Suppressor macrophage treated with lipopolysaccharide for 4 hours (primary cell): ENCODE data around the gene FBLN2.

ENCODE experiments used
- DNase-seq: peaks from one replicate; pipeline ENCODE4 v3.0.0-alpha.2; 2020

FBLN2 gene

DNA sequence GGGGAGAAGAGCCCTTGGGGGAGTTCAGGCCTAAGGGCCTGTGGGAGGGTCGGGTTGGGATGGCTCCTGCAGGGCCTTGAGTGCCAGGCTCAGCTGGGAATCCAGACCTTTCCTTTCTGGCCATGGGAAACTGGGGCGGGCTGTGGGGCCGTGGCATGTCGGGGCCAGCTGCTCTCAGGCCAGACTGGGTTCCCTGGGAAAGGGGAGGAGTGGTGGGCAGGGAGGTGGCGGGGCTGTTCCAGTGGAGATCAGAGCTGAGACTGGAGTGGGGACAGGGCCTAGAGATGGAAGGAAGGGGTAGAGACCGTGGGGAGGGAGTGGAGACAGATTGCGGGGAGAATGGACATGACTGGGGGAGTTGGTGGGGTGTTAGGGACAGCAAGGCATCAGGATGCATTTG is 20.3 kb downstream of the FBLN2 start:
- DNase-seq = no peak

DNA sequence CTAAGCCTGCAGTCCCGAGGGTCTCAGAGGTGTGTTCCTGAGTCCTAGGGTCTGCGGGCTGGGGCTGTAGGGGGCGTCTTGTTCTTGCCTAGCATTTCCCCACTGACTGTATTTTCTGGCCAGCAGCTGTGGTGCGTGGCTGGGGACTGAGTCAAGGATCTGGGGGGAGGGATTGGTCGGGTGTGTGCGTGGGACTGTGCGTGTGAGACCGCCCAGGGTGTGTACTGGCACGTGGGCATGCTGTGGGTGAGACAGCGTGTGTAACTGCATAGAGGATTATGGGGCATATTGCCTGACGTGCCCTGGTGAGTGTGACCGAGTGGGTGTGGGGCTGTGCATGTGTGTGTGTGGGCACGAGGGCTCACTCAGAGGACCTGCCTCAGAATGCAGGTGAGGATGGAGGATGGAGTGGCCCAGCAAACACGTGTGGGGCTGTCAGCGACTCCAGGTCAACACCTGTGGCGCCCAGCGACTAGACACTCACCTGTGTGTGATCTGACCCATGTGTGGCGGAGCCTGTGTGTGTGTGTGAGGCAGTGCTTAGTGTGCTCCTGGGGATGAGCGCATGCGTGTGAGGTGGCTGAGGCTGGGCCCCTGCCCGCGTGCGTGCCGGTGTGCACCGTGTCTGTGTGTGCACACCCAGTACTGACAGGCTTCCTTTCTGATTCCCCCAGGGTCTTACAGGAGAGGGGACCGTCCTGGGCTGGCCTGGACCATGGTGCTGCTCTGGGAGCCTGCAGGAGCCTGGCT is 20.9 kb downstream of the FBLN2 start:
- no peak for DNase-seq

DNA sequence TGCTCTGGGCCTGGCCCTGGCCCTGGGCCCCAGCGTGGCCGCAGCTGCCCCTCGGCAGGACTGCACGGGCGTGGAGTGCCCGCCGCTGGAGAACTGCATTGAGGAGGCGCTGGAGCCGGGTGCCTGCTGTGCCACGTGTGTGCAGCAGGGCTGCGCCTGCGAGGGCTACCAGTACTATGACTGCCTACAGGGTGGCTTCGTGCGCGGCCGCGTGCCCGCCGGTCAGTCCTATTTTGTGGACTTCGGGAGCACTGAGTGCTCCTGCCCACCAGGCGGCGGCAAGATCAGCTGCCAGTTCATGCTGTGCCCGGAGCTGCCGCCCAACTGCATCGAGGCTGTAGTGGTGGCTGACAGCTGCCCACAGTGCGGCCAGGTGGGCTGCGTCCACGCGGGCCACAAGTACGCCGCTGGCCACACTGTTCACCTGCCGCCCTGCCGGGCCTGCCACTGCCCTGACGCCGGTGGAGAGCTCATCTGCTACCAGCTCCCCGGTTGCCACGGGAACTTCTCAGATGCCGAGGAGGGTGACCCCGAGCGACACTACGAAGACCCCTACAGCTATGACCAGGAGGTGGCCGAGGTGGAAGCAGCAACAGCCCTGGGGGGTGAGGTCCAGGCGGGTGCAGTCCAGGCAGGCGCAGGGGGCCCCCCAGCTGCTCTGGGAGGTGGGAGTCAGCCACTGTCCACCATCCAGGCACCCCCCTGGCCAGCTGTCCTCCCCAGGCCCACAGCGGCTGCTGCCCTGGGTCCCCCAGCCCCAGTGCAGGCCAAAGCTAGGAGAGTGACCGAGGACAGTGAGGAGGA is 21.7 kb downstream of the FBLN2 start:
- DNase-seq = no peak

DNA sequence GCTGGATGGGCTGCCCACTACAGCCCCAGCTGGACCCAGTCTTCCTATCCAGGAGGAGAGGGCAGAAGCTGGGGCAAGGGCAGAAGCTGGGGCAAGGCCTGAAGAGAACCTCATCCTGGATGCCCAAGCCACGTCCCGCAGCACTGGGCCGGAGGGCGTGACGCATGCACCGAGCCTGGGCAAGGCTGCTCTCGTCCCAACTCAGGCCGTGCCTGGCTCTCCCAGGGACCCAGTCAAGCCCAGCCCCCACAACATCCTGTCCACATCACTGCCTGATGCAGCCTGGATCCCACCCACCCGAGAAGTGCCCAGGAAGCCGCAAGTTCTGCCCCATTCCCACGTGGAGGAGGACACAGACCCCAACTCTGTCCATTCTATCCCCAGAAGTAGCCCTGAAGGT is 22.3 kb downstream of the FBLN2 start:
- DNase-seq = no peak

DNA sequence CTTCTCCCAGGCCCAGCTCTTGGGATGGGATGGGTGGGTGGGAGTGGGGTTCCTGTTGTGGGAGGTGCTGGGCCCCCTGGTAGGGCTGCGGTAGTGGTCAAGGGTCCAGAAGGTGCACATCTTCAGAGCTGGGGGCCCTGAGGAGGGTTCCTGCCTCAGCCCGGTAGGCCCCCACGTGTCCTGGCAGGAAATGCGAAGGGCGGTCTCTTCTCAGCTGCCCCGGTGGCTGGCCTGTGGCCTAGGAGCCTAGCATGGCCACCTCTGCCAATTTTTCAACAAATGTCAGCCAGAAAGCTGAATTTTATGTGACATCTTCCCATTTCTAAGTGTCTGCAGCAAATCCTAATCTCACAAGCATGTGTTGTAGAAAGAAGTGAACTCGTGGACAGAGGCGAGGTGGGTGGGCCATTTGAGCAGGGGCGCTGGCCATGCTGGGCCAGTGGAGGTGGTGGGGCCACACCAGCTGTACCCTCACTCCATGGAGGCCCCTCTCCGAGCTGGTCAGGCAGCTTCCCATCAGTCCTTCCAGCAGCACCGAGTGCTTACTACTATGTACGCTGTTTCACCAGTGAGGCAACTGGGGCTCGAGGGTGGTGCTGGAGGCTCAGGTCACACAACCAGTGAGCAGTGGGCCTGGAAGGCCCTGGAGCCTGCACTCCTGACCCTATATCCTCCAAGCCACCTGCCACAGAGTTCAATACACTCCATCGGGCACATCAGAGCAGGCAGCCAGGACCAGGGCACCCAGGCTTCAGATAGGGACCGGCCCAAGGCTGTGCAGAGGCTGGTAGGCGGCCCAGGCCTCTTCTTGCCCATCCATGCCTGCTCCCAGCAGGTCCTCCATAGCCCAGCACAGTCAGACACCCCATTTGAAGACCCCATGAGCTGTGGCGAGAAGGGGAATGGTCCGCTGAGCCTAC is 23.2 kb downstream of the FBLN2 start:
- no peak for DNase-seq

DNA sequence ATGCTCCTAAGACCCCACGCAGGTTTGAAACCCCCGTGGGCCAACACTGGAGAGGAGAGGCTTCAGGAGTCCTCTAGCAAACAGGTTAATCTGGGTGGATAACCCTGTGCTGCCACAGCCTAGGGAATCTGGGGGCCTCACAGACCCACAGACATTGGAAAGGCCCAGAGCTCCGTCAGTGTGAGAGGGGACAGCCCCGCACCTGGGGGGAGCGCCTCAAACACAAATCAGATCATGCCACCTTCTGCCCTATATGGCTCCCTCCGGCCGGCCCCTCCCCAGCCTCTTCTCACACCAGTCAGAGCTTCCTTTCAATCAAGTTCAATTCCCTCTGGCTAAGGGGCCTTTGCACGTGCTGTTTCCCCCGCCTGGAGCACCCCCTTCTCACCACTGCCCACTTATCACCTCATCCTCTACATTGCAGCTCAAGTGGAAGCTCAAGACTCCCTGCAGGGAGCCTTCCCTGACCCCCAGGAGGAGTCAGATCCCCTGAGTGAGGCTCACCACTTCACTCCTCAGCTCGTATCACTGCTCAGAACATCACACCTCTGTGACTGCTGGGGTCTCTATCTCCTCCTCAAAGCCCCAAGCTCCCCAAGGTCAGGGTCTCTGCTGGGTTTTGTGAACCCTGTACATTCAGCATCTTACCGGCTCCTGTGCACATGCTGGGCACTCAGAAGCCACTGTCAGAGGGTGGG is 24.1 kb downstream of the FBLN2 start:
- DNase-seq = no peak

DNA sequence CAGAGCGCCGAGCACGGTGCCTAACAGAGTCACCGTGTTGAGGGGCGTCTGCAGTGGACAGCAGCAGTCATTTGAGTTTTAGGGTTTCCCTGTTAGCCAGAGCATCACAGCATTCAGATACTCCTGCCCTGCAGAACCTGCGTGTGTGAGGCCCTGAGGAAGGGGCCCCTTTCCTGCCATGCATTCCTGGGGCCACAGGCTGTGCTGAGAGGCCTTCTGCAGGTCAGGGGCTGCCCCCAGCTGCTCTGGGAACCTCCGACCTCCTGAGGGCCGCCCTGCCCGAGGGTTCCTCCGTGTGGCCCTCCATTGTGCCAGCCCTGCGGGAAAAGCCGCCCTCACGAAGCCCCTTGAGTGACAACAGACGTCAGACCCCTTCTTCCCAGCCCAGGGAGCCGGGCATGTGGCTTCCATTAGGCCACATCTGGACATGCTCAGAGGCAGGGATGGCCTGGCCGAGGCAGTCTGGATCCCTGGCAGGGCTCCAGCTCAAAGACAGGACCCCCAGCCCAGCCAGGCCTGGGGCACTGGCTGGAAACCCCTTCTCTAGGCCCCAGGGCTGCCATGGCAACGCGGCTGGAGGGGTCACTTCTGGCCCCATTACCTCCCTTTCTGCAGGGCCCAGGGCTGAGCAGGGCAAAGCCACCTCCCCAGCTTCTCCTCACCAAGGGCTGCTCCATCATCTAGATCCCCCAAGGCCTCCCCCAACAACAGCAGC is 25.3 kb downstream of the FBLN2 start:
- no peak for DNase-seq

DNA sequence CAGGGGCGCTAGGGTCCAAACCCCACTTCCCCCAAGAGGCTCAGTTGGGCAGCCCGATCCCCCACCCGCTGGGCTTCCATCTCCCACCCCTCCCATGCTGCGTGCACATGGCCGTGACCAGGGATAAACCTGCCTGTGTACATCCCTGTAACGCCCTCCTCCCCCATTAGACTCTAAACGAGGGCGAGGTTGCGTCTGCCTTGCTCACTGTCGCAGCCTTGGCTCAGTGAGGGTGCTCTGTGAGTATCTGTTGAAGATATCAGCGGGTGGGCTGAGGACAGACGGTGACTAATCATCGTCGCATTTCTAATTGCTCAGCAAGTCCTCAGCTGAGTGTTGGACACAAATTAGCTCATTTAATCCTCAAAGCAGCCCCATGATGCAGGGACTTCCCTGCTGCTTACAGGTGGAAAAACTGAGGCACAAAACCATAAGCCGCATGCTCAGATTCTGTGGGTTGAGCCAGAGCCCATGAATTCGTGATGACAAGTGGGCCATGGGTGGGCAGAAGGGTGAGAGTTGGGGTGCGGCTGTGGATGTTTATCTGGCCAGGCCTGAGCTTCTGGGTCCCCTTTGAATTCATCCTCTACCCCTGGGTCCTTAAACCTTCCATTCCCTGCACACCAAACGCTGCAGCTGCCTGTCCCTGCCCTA is 26.0 kb downstream of the FBLN2 start:
- no peak for DNase-seq

DNA sequence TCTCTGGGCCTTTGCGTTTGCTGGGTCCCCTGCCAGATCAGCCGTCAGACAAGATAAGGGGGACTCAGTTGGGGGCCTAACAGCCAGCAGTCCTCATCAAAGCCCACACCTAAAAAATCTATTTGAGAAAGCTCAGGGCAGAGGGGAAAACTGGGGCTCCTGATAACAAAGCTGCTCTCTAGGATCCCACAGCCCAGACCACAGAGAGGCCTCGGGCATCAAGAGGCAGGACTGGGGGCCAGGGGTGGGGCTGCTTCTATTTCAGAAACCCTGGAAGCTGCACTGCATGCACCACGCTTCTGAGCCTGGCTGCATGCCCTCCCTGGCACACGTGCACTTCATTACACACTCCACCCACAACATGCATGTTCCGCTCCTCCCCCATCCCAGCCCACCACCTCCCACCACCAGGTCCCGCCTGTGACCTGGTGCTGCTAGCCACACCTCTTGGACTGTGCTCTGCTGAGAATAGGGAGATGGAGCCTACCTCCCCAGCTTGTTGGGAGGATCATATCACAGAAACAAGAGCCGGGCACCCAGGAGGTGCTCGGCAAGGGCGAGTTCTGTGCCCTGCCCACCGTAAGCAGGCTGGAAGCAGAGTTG is 26.6 kb downstream of the FBLN2 start:
- DNase-seq = no peak

DNA sequence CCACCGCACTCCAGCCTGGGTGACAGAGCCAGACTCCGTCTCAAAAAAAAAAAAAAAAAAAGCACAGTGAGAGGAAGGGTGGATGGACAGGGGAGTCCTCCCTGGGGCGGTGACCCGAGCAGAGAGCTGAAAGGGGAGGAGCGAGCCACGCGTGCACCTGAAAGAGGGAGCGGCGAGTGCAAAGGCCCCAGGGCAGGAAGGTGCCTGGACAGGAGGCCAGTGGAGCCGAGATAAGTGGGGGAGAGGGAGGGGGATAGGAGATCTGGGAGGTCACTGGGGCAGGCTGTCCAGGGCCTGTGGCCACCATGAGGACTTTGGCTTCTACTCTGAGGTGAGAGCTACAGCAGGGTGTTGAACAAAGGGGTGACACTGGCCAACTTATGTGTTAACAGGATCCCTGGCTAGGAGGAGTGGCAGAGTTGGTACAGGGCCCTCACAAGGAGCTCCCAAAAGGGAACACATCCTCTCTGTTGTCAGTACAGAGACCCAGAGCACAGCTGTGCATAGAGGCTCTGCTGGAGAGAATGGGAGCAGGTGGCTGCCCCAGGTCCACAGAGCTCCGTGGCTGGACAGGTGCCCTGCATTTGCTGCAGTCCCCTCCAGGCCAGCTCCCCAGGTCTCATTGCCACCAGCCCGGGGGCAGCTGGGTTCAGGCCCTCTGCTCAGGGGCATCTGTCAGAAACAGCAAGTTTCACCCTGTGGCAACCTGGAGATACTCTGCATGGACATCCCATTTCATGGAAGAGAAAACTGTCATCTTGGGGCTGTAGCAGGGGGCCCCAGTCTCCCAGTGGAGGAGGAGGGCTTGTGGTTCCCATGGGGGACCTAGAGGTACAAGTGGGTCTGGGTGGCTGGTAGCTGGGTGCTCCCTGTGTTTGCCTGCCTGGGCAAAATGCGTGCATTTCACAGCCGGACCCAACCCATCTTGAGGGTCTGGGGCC is 28.5 kb downstream of the FBLN2 start:
- DNase-seq = no peak

DNA sequence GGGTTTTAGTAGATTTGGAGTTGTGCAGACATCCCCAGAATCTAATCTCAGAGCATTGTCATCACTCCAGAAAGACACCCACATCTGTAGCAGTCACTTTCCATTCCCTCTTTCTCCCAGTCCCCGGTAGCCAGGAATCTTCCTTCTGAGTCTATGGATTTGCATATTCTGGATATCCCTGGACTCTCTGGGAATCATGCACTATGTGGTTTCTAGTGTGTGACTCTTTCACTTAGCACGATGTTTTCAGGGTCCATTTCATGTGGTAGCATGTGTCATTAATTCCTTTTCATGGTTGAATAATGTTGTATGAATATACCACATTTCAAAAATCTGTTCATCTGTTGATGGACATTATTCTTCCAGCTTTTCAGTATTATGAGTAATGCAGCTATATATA is 29.3 kb downstream of the FBLN2 start:
- DNase-seq = no peak

DNA sequence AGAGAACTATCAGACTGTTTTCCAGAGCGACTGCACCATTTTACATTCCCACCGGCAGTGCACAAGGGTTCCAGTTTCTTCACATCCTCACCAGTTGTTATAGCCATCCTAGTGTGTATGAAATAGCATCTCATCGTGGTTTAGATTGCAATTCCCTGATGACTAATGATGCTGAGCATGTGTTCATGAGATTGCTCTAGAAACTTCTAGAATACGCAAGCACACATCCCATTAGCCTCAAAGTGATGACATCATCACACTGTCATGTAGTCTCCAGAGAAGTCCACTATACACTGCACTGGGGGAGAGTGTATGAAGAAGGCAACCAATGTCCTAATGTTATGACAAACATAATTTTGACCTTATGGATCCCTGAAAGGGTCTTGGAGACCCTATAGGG is 30.1 kb downstream of the FBLN2 start:
- peak; percentile 76 for DNase-seq

DNA sequence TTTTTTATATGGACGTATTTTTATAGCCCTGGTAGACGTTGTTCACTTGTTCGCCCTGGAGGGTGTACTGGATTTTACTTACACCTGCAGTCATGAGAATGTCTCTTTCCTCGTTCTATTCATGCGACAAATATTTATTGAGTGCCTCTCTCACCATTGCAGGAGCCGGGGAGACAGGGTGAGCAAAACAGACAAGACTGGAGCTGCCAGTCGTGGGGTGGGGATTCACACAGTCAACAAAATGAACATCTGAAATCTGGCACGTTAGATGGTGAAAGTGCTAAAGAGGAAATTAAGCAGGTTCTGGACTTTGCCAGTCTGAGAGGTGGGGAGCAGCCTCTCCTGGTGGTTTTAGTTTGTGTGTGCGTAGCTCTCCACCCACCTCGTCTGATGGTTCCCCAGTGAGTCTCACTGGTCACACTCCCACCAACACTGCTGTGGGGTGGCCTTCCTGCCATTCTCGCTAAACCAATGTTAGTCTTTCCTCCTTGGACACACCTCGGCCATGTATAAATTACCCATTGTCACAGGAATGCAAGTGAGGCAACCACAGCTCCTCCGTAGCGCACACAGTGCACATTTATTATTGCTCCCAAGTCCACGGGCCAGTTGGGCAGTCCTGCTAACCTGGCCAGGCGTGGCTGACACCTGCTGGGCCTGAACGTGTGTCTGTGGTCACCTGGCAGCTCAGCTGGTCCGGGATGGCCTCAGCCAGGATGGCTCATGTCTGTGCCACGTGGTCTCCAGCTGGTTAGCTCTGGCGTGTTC is 31.5 kb downstream of the FBLN2 start:
- no peak for DNase-seq

DNA sequence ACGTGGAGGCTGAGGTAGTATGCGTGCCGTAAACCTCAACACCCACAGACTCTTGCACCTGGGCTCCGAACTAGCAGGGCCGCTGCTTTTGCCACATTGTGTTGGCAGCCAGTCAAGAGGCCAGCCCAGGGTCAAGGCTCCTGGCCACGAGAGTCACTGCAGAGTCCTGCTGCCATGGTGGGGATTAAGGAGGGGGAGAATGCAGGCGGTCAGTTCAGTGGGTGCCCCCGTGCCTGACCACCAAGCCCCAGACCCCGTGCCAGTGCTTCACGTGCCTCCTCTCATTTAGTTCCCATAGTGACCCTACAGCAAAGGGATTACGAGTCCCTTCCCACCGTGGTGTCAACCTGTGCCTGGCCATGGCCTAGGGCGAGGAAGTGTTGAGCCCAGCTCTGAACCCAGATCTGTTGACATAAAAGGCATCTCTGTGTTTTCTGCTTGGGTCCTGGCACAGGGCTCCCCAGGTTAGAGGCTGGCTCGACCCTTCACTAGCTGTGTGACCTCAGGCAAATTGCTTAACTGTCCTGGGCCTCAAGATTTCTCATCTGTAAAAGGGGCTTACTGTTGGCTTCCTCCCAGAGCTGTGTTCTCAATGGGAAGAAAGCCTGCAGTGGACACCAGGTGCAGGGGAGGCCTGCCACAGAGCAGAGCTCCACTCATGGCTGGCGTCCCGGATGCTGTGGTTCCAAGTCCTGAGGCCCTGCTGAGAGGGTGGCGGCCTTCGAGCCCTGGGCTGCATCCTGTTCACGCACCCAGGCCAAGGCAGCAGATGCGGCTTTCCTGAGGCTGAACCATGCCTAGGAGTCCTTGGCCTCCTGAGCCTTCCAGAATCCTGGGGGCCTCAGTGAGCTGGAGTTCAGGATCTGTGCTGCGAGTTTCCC is 32.8 kb downstream of the FBLN2 start:
- no peak for DNase-seq

DNA sequence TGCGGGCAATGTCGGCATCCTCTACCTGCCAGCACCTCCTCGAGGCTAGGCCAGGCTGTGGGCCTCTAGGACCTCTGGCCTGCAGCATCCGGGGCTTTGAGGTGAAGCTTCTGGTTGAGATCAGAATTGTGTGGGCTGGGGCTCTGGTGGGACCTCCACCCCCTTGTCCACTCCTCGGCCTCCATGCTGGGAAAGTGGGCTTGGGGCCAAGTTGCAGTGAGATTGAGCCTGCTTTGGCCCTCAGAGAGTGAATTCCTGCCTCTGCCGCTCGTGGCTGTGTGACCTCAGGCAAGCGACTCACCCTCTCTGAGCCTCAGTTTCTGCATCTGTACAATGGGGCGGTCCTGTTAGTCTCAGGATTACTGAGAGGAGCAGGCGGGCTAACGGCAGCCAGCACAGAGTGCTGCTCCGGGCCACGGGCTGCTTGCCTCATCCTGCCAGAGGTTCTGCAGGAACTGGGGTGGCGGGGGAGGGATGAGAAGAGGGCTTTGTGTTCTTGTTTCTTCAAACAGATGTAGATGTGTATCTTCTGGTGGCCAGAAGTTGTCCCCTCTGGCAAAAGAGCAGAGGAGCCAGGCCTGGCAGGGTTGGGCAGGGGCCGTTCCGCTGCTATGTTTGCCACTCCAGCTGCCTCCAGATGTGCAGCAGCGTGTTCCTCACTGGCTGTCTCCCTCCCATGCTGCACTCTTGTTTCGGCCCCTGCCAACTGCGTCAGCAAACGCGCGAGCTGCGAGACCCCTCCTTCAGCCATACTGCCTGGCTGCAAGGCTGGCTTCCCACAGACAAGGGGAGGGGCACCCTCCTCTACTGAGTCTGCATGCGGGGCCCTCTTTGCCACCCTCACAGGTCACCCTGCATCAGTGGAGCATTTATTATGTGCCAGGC is 33.7 kb downstream of the FBLN2 start:
- DNase-seq = no peak

DNA sequence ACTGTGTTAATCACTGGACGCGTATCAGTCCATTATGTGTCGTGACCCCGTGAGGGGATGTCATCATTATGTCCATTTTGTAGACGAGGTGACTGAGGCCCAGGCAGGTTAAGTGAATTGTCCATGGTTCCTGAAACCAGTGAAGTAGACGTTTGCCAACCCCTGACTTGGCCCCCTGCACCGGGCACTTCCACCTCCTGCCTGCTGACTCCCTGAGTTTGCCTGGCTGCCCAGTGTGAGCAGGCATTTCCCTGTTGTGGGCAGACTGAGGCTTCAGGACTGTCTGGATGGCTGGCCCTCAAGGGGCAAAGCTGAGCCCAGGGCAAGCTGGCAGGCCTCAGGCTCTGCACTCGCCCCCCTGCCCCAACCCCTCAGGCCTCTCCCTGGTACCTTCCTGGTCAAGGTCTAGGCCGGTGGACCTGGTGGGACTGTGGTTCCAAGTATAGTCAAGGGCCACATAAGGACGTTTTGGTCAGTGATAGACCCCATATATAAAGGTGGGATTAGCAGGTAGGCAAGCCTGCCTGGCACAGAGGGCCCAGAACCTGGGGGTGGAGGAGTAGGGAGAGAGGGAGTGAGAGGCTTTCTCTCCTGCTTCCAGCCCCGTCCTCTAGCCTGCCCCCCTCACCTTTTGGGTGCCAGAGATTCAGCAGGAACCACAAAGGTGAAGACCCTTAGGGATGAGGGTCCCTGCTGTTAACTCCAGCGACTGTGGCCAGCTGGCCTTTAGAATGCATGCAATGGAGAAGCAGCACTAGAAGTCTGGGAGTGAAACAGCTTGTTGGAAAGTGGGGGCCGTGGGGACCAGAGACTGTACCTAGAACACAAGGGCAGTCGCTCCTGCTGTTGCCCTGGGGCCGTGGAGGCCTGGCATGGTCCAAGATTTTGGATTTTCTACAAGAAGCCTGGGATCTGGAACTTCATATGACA is 34.6 kb downstream of the FBLN2 start:
- DNase-seq = no peak
